ENCODE data around the gene CILP. TPM values are rescaled to one million over a fixed set of nuclear protein-coding genes. Genes with fewer than 3 reads are reported as not detected.

Gene CILP
- total RNA-seq, 2 donors from 2014 or later, result 8.5 to 15.8 TPM

- Histone ChIP-seq H3K27me3 (replicated peaks; ENCODE audit: insufficient read depth) (no peaks in the 10 kb centered on the region), H3K4me1 (ENCODE audit: control insufficient read depth in 1 of 2, low read depth in 2 of 2) (no peaks in the 10 kb centered on the region), H3K9me3 (no peaks in the 10 kb centered on the region), H3K4me3 (no peak overlapping the region), H3K36me3 (no peaks in the 10 kb centered on the region), H3K27ac (no peak overlapping the region)
- no peak for ATAC-seq (ENCODE audit: insufficient number of reproducible peaks, low FRiP score, low read depth)
- TF ChIP-seq, protein P1, sequence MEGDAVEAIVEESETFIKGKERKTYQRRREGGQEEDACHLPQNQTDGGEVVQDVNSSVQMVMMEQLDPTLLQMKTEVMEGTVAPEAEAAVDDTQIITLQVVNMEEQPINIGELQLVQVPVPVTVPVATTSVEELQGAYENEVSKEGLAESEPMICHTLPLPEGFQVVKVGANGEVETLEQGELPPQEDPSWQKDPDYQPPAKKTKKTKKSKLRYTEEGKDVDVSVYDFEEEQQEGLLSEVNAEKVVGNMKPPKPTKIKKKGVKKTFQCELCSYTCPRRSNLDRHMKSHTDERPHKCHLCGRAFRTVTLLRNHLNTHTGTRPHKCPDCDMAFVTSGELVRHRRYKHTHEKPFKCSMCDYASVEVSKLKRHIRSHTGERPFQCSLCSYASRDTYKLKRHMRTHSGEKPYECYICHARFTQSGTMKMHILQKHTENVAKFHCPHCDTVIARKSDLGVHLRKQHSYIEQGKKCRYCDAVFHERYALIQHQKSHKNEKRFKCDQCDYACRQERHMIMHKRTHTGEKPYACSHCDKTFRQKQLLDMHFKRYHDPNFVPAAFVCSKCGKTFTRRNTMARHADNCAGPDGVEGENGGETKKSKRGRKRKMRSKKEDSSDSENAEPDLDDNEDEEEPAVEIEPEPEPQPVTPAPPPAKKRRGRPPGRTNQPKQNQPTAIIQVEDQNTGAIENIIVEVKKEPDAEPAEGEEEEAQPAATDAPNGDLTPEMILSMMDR (IDR thresholded peaks at IDR 0.05), result no peak
- DNase-seq (ENCODE audit: low spot score), result no peak
Observed at GRCh38 chr15:65222891-65223290, 11.6 kb upstream of the CILP start.

DNA sequence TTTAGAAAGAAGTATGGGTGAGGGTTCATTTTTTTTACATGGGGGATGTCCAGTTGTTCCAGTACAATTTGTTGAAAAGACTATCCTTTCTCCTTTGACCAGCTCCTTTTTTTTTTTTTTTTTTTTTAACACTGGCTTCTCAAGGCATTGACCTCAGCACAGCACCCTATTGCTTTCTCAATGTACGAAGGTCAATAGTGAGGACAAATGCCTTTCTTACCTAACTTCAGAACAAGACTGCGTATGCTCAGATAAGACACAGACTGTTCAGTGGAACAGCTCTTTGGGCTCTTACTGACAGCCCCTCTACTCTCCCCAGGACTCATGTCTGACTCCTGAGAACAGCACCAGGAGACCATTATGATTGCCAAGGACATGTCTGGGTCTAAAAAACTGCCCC, 10.4 kb upstream of the CILP start:
- Histone ChIP-seq H3K9me3 (no peaks in the 10 kb centered on the region), H3K36me3 (no peaks in the 10 kb centered on the region), H3K27ac (no peak overlapping the region), H3K27me3 (replicated peaks; ENCODE audit: insufficient read depth) (no peaks in the 10 kb centered on the region), H3K4me3 (no peak overlapping the region), H3K4me1 (ENCODE audit: control insufficient read depth in 1 of 2, low read depth in 2 of 2) (no peaks in the 10 kb centered on the region)
- TF ChIP-seq, protein P1 (IDR thresholded peaks at IDR 0.05), result no peak
- DNase-seq (ENCODE audit: low spot score), result no peak
- no peak for ATAC-seq (ENCODE audit: insufficient number of reproducible peaks, low FRiP score, low read depth)

- Histone ChIP-seq H3K4me3 (no peak overlapping the region), H3K27me3 (replicated peaks; ENCODE audit: insufficient read depth) (no peaks in the 10 kb centered on the region), H3K9me3 (no peaks in the 10 kb centered on the region), H3K4me1 (ENCODE audit: control insufficient read depth in 1 of 2, low read depth in 2 of 2) (no peaks in the 10 kb centered on the region), H3K36me3 (no peaks in the 10 kb centered on the region), H3K27ac (no peak overlapping the region)
- ATAC-seq (ENCODE audit: insufficient number of reproducible peaks, low FRiP score, low read depth) (no peak), DNase-seq (ENCODE audit: low spot score) (no peak)
- TF ChIP-seq, protein P1 (IDR thresholded peaks at IDR 0.05), result no peak
Observed at GRCh38 chr15:65219137-65219536, 7.9 kb upstream of the CILP start.

DNA sequence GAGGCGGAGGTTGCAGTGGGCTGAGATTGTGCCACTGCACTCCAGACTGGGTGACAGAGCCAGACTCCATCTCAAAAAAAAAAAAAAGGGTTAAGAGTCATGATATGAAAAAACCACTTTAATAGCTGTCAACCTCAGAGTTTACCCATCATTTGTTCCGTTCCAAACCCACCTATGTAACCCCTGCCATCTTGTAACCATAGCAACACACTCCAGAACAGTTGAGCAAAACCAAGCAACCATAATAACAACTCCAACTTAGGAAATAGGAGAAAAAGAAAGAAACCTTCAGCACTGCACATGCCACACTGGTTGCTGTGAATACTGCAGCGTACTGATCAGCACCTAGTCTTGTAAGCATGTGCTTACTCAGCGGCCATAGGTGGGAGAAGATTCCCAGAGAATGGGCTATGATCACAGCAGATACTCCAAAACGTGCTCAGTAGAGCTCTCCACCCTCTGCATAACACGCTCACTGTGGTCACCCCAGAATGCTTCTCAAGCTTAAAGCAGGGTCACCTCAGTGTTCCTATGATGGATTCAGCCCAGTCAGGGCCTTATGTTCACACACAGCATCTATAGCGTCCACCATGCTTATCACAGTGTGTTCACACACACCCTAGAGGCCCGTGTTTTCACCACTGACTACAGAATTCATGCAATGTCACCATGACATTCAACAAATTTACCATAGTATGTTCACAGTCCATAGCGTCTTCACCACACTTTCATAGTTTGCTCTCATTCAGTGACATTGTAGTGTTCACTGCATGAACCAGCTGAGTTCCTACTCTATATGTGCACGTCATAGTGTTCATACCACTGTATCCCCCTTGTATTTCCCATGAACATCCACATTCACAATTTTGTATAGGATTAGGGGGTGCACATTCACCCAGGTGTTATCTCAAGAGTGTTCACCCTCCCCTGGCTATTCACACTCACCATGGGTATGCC, 6.5 kb upstream of the CILP start:
- TF ChIP-seq, protein P1 (IDR thresholded peaks at IDR 0.05), result no peak
- no peak for DNase-seq (ENCODE audit: low spot score)
- H3K9me3 ChIP-seq, result no peaks in the 10 kb centered on the region
- ATAC-seq (ENCODE audit: insufficient number of reproducible peaks, low FRiP score, low read depth), result no peak
- no peak overlapping the region for H3K4me3 ChIP-seq
- H3K27ac ChIP-seq, result no peak overlapping the region
- no peaks in the 10 kb centered on the region for H3K4me1 ChIP-seq (ENCODE audit: control insufficient read depth in 1 of 2, low read depth in 2 of 2)
- H3K27me3 ChIP-seq (replicated peaks; ENCODE audit: insufficient read depth), result no peaks in the 10 kb centered on the region
- no peaks in the 10 kb centered on the region for H3K36me3 ChIP-seq

DNA sequence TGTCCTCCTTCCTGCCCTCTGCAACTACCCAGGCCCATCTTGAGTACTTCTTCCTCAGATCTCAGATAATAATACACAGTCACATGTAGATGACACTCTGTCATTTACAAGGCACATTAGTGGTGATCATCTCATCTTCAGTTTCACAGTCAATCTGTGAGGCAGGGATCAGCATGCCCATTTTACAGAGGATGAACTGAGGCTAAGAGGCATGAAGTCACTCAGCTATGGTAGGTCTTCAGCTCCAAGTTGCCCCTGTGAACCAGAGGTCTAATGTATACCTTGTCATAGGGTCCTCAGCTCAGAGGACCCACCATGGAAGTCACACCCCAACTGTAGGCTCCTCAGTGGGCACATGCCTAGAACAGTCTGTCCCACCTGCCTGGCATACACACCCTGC, 4.2 kb upstream of the CILP start:
- no peaks in the 10 kb centered on the region for H3K27me3 ChIP-seq (replicated peaks; ENCODE audit: insufficient read depth)
- DNase-seq (ENCODE audit: low spot score), result no peak
- no peak overlapping the region for H3K4me3 ChIP-seq
- no peak overlapping the region for H3K27ac ChIP-seq
- H3K36me3 ChIP-seq, result no peaks in the 10 kb centered on the region
- no peaks in the 10 kb centered on the region for H3K9me3 ChIP-seq
- no peaks in the 10 kb centered on the region for H3K4me1 ChIP-seq (ENCODE audit: control insufficient read depth in 1 of 2, low read depth in 2 of 2)
- ATAC-seq (ENCODE audit: insufficient number of reproducible peaks, low FRiP score, low read depth), result no peak
- TF ChIP-seq, protein P1 (IDR thresholded peaks at IDR 0.05), result no peak

All from thoracic aorta (tissue), 2 donors.